Ishikawa (cell line): Measurements from ENCODE around the gene PHF1.

ENCODE experiments used
- FOXM1 ChIP-seq: IDR thresholded peaks from 2 replicates; pipeline ENCODE4 v1.6.1; 2012; ENCODE audit warnings: low read depth, borderline replicate concordance
- NFIC ChIP-seq: IDR thresholded peaks from 2 replicates; pipeline ENCODE4 v1.6.1; 2012
- REST ChIP-seq: IDR thresholded peaks from 2 replicates; pipeline ENCODE4 v1.6.1; 2012; ENCODE audit warnings: low read depth, mild to moderate bottlenecking
- TEAD4 ChIP-seq: IDR thresholded peaks from 2 replicates; pipeline ENCODE4 v1.6.1; 2012

The PHF1 gene

GRCh38 chr6:33458676-33459075 is 47.9 kb downstream of the PHF1 start:
- TF ChIP-seq REST (no peak), NFIC (no peak), TEAD4 (no peak), FOXM1 (no peak)

GRCh38 chr6:33459226-33459625 is 48.4 kb downstream of the PHF1 start:
- no peak for TF ChIP-seq TEAD4
- no peak for TF ChIP-seq REST
